IPS-NIHi11 (cell line): ENCODE data around the gene ADAMTS13.
"Not testable (repeated sequence)": the region's sequence is repeated elsewhere in the genome, so short reads cannot be mapped to it uniquely, and the experiment has no call there.

ENCODE experiments used
- DNase-seq: peaks from one replicate; pipeline ENCODE4 v3.0.0; 2012; ENCODE audit warnings: mixed read lengths, low spot score

Gene ADAMTS13

GRCh38 chr9:133425049-133425632 is 3.0 kb downstream of the ADAMTS13 start:
- no peak for DNase-seq

- no peak for DNase-seq
Measured at GRCh38 chr9:133426011-133426410, 3.8 kb downstream of the ADAMTS13 start.

GRCh38 chr9:133427658-133428348 is 5.6 kb downstream of the ADAMTS13 start:
- no peak for DNase-seq

GRCh38 chr9:133428617-133429101 is 6.5 kb downstream of the ADAMTS13 start:
- peak; percentile 93 for DNase-seq

- peak; percentile 79 for DNase-seq
Measured at GRCh38 chr9:133429214-133429613, 7.0 kb downstream of the ADAMTS13 start.

- DNase-seq = peak; percentile 97
Measured at GRCh38 chr9:133429641-133430161, 7.5 kb downstream of the ADAMTS13 start.

GRCh38 chr9:133430244-133430643 is 8.1 kb downstream of the ADAMTS13 start:
- no peak for DNase-seq

- no peak for DNase-seq
Measured at GRCh38 chr9:133433351-133433843, 11.2 kb downstream of the ADAMTS13 start.

- DNase-seq = no peak
Measured at GRCh38 chr9:133436681-133437080, 14.5 kb downstream of the ADAMTS13 start.

GRCh38 chr9:133437753-133438531 is 15.8 kb downstream of the ADAMTS13 start:
- peak; percentile 60 for DNase-seq

- DNase-seq = no peak
Measured at GRCh38 chr9:133439337-133439736, 17.2 kb downstream of the ADAMTS13 start.

GRCh38 chr9:133440874-133441273 is 18.7 kb downstream of the ADAMTS13 start:
- DNase-seq = no peak

- DNase-seq = no peak
Measured at GRCh38 chr9:133441571-133441970, 19.4 kb downstream of the ADAMTS13 start.

GRCh38 chr9:133443248-133443647 is 21.1 kb downstream of the ADAMTS13 start:
- peak; percentile 50 for DNase-seq

GRCh38 chr9:133443982-133444381 is 21.8 kb downstream of the ADAMTS13 start:
- no peak for DNase-seq

- no peak for DNase-seq
Measured at GRCh38 chr9:133445293-133445969, 23.3 kb downstream of the ADAMTS13 start.

- DNase-seq = no peak
Measured at GRCh38 chr9:133448487-133448972, 26.4 kb downstream of the ADAMTS13 start.

GRCh38 chr9:133449760-133450159 is 27.6 kb downstream of the ADAMTS13 start:
- peak; percentile 52 for DNase-seq

- not testable (repeated sequence) for DNase-seq
Measured at GRCh38 chr9:133451865-133452264, 29.7 kb downstream of the ADAMTS13 start.

GRCh38 chr9:133452562-133452961 is 30.4 kb downstream of the ADAMTS13 start:
- DNase-seq = no peak

- DNase-seq = no peak
Measured at GRCh38 chr9:133453651-133454050, 31.5 kb downstream of the ADAMTS13 start.

- no peak for DNase-seq
Measured at GRCh38 chr9:133454325-133454724, 32.2 kb downstream of the ADAMTS13 start.
